Erythroblast (primary cell): ENCODE results near the gene C1orf141.
"Not testable (repeated sequence)": the region's sequence is repeated elsewhere in the genome, so short reads cannot be mapped to it uniquely, and the experiment has no call there.

ENCODE experiments used
- DNase-seq, 2 experiments: peaks; one replicate each; lab custom pipeline; 2025; lab: John Stamatoyannopoulos, UW
- GATA1 ChIP-seq: IDR thresholded peaks from 2 replicates; pipeline ENCODE4 v1.6.1; 2011; ENCODE audit warnings: low read depth, mild to moderate bottlenecking, control low read depth, low read length, moderate library complexity
- POLR2A ChIP-seq: IDR thresholded peaks from 2 replicates; pipeline ENCODE4 v1.6.1; 2011; ENCODE audit warnings: mild to moderate bottlenecking, low read length

Gene C1orf141

GRCh38 chr1:67149179-67149770, 14.5 kb upstream of the C1orf141 start:
- DNase-seq: peak; percentile 85 to 87
- no peak for TF ChIP-seq GATA1

- TF ChIP-seq GATA1: no peak
- TF ChIP-seq POLR2A: no peak
- DNase-seq: no peak
Measured at GRCh38 chr1:67148516-67149178, 13.9 kb upstream of the C1orf141 start.

DNA sequence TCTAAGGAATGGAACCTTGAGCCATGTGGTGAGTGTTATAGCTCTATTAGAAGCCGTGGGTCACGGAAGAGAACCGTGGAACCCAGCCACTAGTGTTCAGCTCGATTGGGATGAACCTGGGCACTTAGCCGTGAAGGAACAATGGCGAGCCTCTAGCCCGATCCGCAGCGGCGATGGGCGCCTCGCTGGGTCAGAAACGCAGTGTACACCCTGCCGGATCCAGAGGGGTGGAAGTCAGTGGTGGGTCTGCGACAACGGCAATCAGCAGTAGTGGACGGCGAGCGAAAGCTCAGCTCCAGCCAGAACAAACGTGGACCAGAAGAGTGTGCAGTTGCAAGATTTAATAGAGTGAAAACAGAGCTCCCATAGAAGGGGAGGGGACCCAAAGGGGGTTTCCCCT, 13.2 kb upstream of the C1orf141 start:
- not testable (repeated sequence) for DNase-seq

DNA sequence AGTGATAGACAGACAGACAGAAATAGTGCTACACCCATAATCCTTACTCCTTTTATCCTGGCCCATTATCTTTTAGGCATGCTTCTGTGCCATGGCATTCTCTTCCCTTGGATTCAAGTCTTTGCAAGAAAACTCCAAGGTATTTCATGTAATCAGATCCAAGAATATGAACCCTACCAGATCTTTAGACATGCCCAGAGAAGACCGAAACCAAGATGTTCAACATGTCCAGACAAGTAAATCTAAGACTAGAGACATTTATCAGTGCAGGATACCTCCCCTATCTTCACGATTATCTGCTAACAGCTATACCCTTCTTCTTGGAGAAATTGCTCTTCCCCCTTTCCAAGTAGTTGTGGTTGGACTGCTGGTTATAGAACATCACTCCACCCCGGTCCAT, 11.8 kb upstream of the C1orf141 start:
- TF ChIP-seq POLR2A (no peak), GATA1 (no peak)
- no peak for DNase-seq

GRCh38 chr1:67146101-67146500, 11.3 kb upstream of the C1orf141 start:
- TF ChIP-seq POLR2A (no peak), GATA1 (no peak)
- no peak for DNase-seq

DNA sequence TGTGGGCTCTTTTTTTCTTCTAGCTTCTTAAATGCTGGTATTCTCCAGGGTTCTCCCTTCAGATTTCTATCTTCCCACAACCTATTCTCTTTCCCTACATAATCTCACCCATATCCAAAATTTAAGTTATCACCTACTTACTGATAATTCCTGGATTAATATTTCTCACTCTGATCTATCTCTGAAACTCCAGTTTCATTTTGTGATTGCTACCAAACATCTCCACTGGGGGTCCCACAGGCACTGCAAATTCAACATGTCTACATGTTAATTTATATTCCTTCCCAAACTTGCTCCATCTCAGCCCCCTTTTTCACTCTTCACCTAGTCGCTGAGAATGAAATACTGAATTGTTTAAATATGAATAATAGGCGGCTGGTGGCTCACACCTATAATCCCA, 9.9 kb upstream of the C1orf141 start:
- peak; percentile 27 to 33 for DNase-seq
- TF ChIP-seq POLR2A (no peak), GATA1 (no peak)

- no peak for DNase-seq
- TF ChIP-seq GATA1 (no peak), POLR2A (no peak)
Measured at GRCh38 chr1:67143966-67144365, 9.2 kb upstream of the C1orf141 start.

- TF ChIP-seq POLR2A: no peak
- no peak for TF ChIP-seq GATA1
- DNase-seq: no peak
Measured at GRCh38 chr1:67142931-67143330, 8.2 kb upstream of the C1orf141 start.

GRCh38 chr1:67141832-67142231, 7.1 kb upstream of the C1orf141 start:
- peak; percentile 62 to 82 for DNase-seq

- DNase-seq: no peak
- TF ChIP-seq POLR2A (no peak), GATA1 (no peak)
Measured at GRCh38 chr1:67140460-67140859, 5.7 kb upstream of the C1orf141 start.

- no peak for DNase-seq
- TF ChIP-seq POLR2A (no peak), GATA1 (no peak)
Measured at GRCh38 chr1:67138813-67139499, 4.2 kb upstream of the C1orf141 start.

GRCh38 chr1:67137307-67137753, 2.6 kb upstream of the C1orf141 start:
- no peak for TF ChIP-seq GATA1
- TF ChIP-seq POLR2A: no peak
- DNase-seq: peak in 1 of 2 experiments; percentile 20

GRCh38 chr1:67135354-67135753, 584 bp upstream of the C1orf141 start:
- TF ChIP-seq GATA1 (no peak), POLR2A (no peak)

GRCh38 chr1:67133177-67133576, 1.6 kb downstream of the C1orf141 start:
- DNase-seq: peak; percentile 40 to 81
- TF ChIP-seq GATA1: no peak
- TF ChIP-seq POLR2A: no peak

More at GRCh38 chr1:67135354-67135753, 584 bp upstream of the C1orf141 start:
- no peak for DNase-seq
